KG1 (cell line): Measurements from ENCODE around the gene SYT9.
"Not testable (repeated sequence)": the region's sequence is repeated elsewhere in the genome, so short reads cannot be mapped to it uniquely, and the experiment has no call there.

ENCODE experiments used
- DNase-seq: peaks from one replicate; lab custom pipeline; 2025; lab: John Stamatoyannopoulos, UW

Gene SYT9

DNA sequence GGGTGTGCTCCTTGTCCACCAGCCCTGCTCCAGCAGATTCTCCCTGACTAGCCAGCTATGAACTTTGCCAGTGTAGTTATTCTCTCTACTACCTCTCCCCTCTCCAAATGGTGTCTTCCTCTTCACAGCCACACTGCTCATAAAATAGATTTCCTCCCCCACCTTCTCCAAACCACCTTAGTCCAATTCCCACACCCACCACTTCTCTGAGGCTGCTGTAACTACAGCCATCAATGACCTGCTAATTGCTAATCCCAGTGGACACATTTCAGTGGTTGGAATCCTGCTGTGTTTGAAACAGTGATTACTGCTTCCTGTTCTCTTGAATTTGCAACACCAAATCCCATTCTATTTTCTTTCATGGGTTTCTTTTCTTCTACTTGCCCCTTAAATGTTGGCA is 23.4 kb downstream of the SYT9 start:
- no peak for DNase-seq

DNA sequence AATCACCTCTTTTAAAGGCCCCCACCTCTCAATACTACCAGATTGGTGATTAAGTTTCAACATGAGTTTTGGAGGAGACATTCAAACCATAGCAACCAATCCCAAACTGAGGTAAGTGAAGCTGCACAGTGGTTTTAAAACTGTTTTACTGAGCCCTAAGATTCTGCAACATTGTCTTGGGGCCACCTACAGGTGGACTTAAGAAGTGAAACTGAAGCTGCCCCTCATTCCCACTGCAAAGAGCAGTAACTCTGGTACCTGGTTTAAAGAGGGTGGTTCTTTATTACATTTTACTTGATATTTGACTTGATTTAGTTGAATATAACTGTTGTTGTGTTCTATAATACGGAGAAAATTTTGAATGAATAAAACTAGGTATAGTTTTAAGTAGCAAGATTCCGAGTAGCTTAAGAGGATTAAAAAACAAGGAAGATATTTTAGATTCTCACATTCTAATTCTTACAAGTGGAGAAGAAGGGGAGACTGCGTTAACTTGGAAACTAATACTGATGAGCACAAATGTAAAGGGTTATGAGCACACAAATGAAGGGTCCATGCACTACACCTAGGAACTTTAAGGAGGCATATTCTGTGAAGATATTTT is 26.7 kb downstream of the SYT9 start:
- no peak for DNase-seq

DNA sequence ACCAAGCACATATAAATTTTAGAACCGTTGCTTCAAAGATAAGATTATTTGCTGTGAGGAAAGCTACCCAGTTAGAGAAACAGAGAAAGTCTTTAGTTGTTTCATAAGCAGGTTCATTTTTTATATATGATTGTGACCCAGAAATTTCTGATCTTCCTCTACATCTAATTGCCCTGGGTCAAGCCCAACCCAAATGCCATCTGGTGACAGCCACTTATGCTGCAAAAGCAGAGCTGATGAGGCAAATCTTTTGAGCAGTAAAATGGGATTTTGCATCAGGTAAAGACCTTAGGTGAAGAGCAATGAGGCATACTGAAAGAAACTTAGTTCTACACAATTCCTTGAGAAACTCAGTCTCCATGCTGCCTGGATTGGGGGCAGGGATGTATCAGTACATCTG is 28.0 kb downstream of the SYT9 start:
- DNase-seq: no peak

DNA sequence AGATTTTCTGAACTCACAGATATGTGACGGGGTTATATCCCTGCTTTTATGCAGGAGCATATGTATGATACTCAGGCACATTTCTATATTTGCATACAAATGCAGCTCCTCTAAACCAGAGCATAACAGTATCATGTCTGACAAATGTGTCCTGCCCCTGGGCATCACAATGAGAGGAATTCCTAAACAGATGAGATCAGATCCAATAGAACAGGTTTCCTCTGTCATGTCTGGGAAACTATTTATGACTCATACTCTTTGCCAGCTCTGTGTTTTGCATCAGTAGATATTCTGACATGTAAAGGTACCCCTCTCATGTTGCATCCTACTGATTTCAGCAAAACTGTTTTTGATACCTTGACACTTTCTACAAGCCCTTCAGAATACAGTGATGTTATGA is 29.4 kb downstream of the SYT9 start:
- no peak for DNase-seq

DNA sequence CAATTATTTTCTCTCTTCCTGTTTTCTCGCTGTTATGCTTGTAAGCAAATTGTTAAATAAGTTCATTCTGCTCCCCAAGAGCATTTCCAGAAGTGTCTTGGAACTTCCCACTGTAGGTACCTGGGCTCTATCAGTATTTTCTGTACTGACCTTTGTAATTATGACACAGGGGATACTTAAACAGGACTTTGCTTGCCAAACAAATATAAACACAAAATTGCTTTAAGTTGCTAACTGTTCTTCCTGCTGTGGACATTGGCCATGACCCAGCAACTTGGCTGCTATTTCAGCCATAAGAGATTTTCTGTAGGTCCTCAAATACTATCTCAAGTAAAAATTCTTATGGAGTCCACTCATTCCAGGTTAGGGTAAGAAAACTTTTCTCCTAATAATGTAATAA is 30.1 kb downstream of the SYT9 start:
- DNase-seq: no peak

DNA sequence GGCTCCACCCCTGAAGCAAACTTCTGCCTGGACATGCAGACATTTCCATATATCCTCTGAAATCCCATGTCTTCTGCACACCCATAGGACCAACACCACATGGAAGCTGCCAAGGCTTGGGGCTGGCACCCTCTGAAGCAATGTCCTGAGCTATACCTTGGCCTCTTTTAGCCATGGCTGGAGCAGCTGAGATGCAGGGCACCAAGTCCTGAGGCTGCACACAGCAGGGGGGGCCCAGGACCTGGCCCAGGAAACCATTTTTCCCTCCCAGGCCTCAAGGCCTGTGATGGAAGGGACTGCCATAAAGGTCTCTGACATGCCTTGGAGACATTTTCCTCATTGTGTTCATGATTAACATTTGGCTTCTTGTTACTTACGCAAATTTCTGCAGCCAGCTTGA is 34.5 kb downstream of the SYT9 start:
- no peak for DNase-seq

DNA sequence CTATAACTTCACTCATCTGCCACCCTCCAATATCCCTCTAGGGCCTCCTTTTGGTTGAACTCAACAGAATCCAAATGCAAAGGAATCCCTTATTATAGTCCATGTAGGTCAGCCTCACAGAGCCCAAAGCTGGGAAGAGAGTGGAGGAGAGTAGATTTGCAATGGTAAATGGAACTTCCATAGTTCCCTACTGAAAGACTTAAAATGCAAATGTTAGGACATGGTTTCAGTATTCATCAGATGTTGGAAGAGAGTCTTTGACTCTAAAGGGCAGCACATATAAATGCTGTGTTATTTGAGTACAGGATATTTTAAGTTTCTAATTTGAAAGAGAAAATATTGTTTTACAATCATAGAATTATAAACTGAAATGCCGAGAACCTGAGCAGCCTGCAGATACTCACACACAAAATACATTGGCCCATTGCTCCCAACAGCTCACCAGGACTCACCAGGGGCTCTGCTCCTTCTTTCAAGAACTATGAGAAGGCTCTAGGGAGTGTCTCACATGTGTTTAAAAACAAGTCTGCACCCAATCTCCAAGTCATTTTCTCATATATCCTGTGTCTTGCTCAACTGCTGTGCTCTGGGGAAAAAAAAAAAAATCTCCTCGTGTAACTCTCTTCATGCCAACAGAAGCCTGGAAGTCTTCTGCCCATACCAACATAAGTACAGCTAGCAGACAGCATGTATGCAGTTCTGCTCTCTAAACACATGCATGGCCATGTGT is 39.6 kb downstream of the SYT9 start:
- no peak for DNase-seq

DNA sequence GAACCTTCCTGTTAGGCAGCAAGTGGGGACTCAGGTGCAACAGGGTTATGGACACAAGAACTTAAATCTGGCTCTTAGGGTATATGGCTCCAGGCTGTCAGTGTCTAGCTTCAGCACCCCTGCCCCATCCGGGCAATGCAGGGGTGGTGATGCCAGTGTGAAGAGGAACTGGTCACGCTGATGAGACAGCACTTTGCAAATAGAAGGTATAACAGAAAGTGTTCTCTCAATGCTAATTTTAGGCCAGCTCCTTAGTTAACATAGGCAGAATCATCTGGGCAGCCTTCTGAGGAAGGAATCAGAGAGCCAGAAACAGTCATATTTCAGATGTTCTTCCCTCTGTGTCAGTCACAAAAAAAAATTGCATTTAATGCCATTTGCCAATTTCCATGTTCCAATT is 41.2 kb downstream of the SYT9 start:
- no peak for DNase-seq

DNA sequence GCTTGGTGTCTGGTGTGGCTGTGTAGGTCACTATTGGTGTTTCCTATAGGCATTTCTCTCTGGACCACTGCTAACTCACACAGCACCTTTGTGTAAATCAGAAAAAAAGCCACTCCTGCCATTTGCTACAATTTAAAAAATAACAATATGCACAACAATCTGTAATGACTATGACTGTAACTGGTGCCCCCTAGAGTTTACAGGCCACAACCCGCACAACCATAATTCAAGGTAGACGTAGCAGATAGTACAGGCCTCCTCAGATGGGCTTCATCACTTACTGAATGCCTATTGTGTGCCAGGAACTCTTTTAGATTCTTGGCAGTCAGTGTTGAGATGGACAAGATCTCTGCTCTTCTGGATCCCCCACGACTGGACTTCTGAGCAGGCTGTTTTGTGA is 47.7 kb downstream of the SYT9 start:
- no peak for DNase-seq

DNA sequence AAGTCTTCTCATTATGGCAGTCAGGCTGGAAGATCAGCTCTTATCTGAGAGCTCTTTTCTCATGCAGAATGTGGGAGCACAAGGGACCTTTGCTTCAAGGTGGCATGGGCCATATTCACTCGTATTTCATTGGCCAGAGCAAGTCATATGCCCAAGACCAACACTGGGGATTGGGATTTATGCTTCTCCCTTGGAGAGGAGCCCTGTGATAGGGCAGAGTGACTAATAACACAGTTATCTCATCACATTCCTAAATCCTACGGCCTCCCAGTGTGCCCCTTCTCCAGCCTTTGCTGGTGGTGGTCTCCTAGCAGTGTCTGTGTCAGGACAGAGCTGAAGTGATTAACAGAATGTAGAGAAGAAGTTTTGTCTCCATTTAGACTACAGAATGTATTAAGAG is 48.6 kb downstream of the SYT9 start:
- DNase-seq: no peak

DNA sequence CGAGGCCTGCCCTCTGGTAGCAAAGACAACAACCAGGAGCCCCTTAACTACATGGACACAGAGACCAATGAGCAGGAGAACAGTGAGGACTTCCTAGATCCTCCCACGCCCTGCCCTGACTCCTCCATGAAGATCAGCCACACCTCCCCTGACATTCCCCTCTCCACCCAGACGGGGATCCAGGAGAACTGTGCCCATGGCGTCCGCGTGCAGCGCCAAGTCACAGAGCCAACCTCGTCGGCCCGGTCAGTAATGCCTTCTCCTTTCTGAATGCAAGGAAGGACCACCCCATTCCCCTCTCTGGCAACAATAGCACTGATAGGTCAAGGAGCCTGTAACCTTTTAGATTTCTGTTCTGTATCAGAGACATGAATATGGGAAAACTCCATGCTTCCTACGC is 51.4 kb downstream of the SYT9 start:
- DNase-seq: no peak

DNA sequence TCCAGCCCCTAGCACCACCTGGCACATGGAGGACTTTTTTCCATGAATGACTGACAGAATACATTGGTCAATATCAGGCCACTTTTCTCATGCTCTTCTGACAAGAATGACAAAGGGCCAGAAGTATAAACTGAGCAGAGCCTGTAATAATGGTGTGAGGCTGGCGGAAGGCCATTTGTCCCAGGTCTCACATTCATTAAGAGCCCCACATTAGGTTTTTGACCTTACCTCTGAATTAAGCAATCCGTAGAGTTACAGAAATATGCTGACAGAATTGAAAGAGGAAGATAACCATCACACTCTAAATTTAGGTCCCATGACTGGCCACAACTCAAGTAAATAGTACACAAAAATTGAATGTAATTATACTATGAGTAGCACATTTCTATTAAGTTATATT is 55.2 kb downstream of the SYT9 start:
- no peak for DNase-seq

DNA sequence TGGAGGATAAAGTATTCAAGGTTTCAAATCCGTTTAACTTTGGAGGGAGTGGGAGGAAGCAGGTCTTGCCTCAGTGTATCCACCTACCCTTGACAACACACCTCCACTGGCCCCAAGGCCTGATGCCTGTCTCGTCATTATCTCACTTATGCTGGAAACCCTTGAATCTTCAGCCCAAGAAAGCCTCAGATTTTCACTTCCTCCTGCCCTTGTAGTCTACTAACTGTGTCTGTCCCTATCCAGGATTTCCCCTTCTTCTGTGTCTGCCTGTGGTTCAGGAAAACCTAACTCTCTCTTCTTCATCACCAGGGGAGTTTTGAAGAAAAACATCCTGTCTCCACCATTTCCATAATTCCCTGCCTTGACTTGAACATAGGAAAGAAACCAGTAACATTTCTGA is 56.1 kb downstream of the SYT9 start:
- DNase-seq: no peak

DNA sequence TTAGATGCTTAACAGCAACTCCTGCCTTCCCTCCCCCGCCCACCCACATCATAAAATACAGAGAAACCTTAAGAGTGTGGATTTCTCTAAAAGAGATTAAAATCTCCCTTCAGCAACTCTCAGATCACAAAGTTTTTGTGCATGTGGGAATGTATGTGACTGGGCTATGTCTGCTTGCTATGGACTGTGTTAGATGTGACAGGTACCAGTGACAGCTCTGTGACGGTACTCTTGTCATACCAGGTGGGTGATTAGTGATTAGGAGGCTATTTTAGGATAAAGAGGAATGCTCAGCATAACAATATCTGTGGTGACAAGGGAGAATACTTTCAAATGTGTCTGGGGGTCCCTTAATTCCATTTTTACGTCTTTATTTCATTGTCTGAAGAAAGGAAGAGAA is 60.2 kb downstream of the SYT9 start:
- DNase-seq: no peak

DNA sequence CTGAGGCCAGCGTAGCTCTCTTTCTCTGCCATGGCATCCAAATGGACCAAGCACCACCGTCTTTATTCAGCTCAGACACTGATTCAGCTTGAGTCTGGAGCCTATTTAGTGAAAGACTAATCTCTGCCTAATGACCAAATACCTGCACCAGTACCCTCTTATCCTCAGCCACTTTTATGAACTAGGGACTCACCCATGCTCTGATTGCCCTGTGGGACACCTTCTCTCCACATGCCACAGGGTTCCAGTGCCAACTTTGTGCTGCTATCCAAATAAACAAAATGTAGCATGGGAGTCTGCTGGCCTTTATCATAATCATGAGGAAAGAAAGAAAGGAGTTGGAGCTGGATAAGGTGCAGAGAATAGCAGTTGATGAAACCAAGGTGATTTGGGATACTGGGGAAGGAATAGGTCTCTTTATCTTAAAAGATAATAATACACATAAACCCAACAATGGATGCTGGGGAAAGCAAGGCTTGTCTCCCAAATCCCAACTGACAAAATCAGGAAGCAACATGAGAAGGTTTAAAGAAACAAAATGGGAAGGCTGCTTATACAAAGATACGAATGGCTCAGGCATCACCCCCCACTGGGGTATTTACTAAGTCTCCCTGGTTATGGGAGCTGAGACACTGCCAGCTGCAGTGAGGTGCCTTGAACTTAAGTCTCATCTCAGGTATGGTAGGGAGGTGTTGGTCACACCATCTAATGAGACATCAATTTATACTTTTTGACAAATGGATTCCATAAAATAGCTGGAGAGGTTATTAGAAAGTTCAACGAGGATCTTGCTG is 63.3 kb downstream of the SYT9 start:
- no peak for DNase-seq

DNA sequence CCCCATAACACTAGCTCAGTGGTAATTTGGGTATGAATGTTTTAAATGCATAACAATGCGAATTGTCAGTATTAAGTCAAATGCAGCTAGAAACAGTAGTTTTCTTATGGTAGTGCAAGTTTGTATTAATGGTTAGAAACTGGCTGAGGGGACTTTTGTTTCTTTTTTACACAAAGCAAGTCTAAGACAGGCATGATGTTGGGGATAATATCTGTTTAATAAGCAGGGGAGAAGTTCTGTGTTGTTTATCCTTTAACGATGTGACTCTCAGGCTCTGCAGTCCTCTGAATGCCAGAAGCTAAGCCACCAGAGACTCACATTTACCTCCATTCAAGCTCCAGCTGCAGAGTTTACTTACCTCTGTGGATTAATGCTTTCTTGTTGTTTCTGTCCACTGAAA is 67.8 kb downstream of the SYT9 start:
- no peak for DNase-seq

DNA sequence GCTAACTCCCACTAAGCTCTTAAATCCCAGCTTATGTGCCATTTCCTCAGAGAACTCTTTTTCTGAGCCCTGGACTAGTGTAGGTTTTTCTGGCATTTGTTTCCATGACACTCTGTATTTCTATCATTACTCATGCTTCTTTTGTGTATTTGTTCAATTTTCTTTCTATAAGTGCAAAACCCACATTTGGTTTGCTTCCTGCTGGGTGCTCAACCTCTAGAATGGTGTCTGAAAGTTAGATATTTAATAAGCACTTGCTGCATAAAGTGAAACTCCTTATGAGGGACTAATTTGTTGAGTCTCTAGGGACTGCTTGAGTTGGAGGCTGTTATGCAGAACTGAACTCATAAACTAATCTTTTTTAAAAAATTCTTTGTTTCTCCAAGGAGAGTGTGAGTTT is 68.6 kb downstream of the SYT9 start:
- no peak for DNase-seq

DNA sequence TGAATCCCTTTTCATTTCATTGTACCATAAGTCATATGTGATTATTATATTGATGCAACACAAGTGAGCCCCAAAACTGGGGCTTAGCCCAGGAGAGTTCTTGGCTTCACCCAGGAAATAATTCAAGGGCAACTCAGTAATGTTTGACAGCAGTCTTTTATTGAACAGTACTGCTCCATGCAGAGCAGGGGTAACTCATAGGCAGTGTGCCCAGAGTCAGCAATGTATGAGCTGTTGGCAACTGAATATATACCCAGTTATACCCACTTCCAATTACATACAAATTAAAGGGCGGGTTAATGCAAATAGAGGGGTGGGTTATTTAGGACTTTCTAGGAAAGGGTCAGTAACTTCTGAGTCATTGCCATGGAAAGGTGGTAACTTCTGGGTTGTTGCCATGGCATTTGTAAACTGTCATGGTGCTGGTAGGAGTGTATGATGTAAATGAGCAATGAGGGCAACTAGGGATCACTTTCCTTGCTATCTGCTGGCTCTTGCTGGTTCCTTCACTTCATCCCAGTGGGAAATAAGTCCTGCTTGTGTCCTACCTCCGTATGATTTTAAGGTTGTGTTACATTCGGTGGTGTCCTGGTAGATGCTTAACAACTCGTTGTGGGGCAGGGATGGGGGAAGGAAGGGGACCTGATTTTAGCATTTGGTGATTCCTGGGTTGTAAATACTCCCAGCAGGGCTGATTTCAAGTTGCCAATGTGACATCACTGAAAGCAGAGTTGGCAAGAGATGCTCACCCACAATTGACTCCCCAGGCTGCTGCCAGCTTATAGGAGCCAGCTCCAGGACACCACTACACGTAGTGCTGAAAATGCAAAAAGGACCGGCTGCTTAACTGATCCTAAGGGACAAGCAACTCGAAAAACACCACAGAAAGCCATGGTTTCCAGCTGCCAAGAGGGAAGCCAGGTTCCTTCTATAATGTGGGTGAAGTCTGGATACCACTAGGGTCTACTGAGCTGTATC is 70.1 kb downstream of the SYT9 start:
- no peak for DNase-seq

DNA sequence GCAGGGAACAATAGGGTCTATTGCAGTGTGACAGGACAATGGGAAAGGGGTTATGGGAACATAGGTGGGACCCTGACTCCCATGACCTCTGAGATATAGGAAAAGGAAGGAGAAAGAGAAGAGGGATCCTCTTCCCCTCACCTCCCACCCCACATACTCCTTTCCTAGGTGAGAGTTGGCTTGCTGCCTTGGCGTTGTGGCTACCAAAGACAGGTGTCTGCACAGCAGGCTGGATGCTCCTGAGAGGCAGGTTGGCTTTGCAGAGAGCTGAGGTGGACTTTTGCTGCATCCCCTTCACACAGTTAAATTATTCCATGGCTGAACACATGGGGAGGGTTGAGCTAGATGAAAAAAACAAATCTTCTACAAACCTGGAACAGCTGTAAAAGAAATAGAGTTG is 80.7 kb downstream of the SYT9 start:
- DNase-seq: no peak

DNA sequence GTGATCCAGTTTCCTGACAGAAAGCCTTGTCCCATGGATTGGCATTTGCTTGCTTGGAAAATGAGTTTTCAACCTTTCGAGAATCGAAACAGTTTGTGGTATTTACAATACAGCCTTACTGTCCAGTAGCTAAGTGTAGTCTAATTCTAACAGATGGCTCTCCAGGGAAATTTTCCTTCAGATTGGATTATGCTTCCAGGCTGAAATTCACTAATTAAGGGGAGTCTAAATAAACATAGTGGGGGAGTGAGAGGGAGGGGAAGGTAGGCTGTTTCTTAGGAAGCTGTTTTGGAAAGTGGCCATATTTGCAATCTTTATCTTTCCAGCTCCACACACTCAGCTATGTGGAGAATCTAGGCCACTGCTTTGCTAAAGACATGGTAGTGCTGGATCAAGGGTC is 81.3 kb downstream of the SYT9 start:
- no peak for DNase-seq

DNA sequence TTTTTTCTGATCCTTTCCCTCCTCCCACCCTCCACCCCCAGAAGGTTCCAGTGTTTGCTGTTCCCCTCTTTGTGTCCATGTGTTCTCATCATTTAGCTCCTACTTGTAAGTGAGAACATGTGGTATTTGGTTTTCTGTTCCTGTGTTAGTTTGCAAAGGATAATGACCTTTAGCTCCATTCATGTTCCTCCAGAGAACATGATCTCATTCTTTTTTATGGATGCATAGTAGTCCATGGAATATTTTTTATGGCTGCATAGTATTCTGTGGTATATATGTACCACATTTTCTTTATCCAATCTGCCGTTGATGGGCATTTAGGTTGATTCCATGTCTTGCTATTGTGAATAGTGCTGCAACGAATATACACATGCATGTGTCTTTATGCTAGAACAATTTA is 83.7 kb downstream of the SYT9 start:
- DNase-seq: not testable (repeated sequence)

DNA sequence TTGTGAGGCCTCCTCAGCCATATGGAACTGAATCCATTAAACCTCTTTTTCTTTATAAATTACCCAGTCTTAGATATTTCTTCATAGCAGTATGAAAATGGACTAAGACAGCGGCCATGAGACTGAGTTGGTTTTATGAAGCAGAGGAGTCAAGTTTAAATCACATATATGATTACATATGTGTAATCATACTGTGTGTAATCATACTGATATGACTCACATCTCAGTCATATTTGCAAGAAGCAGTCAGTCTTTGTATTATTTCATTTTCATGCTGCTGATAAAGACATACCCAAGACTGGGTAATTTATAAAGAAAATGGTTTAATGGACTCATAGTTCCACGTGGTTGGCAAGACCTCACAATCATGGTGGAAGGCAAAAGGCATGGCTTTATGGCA is 89.8 kb downstream of the SYT9 start:
- DNase-seq: no peak
